ENCODE data around the gene RRP1. TPM values are rescaled to one million over a fixed set of nuclear protein-coding genes. Genes with fewer than 3 reads are reported as not detected.

RRP1 gene
- total RNA-seq, result 10.3 TPM
- long read RNA-seq, transcript RRP1-207 (13 exons, 3,022 nt), result major isoform, 12 of 21 reads
- long read RNA-seq, partial matches to known transcripts, result 0 of 21 reads
- long read RNA-seq, other reads (novel, unspliced or antisense), result 9 of 21 reads

GRCh38 chr21:43789276-43790009 lies at the start of gene RRP1:
Gene RRP1 (plus strand): TSS chr21:43789577. CDS start chr21:43789630, 53 bp downstream.
- intact Hi-C loops (cut with DNase I), result loop anchor here (2.0 kb wide), 1 partner anchor 131 kb away; the partner anchor contains the start of genes HSF2BP and RRP1B
- DNase-seq (ENCODE audit: low spot score), result peak; percentile 95

GRCh38 chr21:43739621-43740435 lies 49.5 kb upstream of the RRP1 start:
- intact Hi-C loops (cut with DNase I), result no loop called here

GRCh38 chr21:43740497-43741156 lies 48.8 kb upstream of the RRP1 start:
- DNase-seq (ENCODE audit: low spot score), result no peak
- intact Hi-C loops (cut with DNase I), result no loop called here

More at GRCh38 chr21:43739621-43740435, 49.5 kb upstream of the RRP1 start:
- no peak for DNase-seq (ENCODE audit: low spot score)

GRCh38 chr21:43741423-43742096 lies 47.8 kb upstream of the RRP1 start:
- no peak for DNase-seq (ENCODE audit: low spot score)
- intact Hi-C loops (cut with DNase I), result no loop called here

- intact Hi-C loops (cut with DNase I), result no loop called here
These were observed 45.4 kb upstream of the RRP1 start for GRCh38 chr21:43743947-43744346.

GRCh38 chr21:43744725-43745124 lies 44.7 kb upstream of the RRP1 start:
- intact Hi-C loops (cut with DNase I), result no loop called here
- DNase-seq (ENCODE audit: low spot score), result no peak

More at GRCh38 chr21:43743947-43744346, 45.4 kb upstream of the RRP1 start:
- no peak for DNase-seq (ENCODE audit: low spot score)

GRCh38 chr21:43745772-43746517 lies 43.4 kb upstream of the RRP1 start:
- no peak for DNase-seq (ENCODE audit: low spot score)
- intact Hi-C loops (cut with DNase I), result no loop called here

- intact Hi-C loops (cut with DNase I), result no loop called here
- DNase-seq (ENCODE audit: low spot score), result no peak
These were observed 40.8 kb upstream of the RRP1 start for GRCh38 chr21:43748622-43749021.

GRCh38 chr21:43749651-43750262 lies 39.6 kb upstream of the RRP1 start:
- DNase-seq (ENCODE audit: low spot score), result no peak
- intact Hi-C loops (cut with DNase I), result loop anchor here (5.0 kb wide), 1 partner anchor 57 kb away; no protein-coding TSS in a partner anchor

GRCh38 chr21:43750339-43751033 lies 38.9 kb upstream of the RRP1 start:
- DNase-seq (ENCODE audit: low spot score), result no peak
- intact Hi-C loops (cut with DNase I), result loop anchor here (5.0 kb wide), 1 partner anchor 58 kb away; no protein-coding TSS in a partner anchor

GRCh38 chr21:43751955-43752591 lies 37.3 kb upstream of the RRP1 start:
- intact Hi-C loops (cut with DNase I), result loop anchor here (5.0 kb wide), 1 partner anchor 60 kb away; no protein-coding TSS in a partner anchor
- DNase-seq (ENCODE audit: low spot score), result no peak

- intact Hi-C loops (cut with DNase I), result loop anchor here (5.0 kb wide), 1 partner anchor 61 kb away; no protein-coding TSS in a partner anchor
- no peak for DNase-seq (ENCODE audit: low spot score)
These were observed 36.5 kb upstream of the RRP1 start for GRCh38 chr21:43752758-43753438.

GRCh38 chr21:43753439-43753799 lies 36.0 kb upstream of the RRP1 start:
- DNase-seq (ENCODE audit: low spot score), result no peak
- intact Hi-C loops (cut with DNase I), result loop anchor here (5.0 kb wide), 1 partner anchor 61 kb away; no protein-coding TSS in a partner anchor

GRCh38 chr21:43754948-43755781 lies 34.2 kb upstream of the RRP1 start:
- intact Hi-C loops (cut with DNase I), result loop anchor here (5.0 kb wide), 1 partner anchor 63 kb away; no protein-coding TSS in a partner anchor
- DNase-seq (ENCODE audit: low spot score), result no peak

- intact Hi-C loops (cut with DNase I), result no loop called here
- DNase-seq (ENCODE audit: low spot score), result no peak
These were observed 33.4 kb upstream of the RRP1 start for GRCh38 chr21:43755820-43756594.

Measured in cardiac septum (tissue), 1 donor.